Epithelial cell of esophagus (primary cell): ENCODE results near the gene ZGPAT.

Experiments
- DNase-seq: peaks from one replicate; pipeline ENCODE4 v3.0.0; 2010; ENCODE audit warnings: low read depth
- H3K4me3 ChIP-seq: 2 replicates; pipeline ENCODE4 v1.5.1; 2011; ENCODE audit warnings: mild to moderate bottlenecking, low read length, control low read depth
- TF ChIP-seq, protein P1 (sequence below): IDR thresholded peaks from 2 replicates; pipeline ENCODE4 v1.5.1; 2011; ENCODE audit warnings: low read depth, mild to moderate bottlenecking, low read length, control low read depth, inconsistent platforms; ENCODE audit not compliant: insufficient read depth; ENCODE audit errors: missing control alignments

ZGPAT gene

DNA sequence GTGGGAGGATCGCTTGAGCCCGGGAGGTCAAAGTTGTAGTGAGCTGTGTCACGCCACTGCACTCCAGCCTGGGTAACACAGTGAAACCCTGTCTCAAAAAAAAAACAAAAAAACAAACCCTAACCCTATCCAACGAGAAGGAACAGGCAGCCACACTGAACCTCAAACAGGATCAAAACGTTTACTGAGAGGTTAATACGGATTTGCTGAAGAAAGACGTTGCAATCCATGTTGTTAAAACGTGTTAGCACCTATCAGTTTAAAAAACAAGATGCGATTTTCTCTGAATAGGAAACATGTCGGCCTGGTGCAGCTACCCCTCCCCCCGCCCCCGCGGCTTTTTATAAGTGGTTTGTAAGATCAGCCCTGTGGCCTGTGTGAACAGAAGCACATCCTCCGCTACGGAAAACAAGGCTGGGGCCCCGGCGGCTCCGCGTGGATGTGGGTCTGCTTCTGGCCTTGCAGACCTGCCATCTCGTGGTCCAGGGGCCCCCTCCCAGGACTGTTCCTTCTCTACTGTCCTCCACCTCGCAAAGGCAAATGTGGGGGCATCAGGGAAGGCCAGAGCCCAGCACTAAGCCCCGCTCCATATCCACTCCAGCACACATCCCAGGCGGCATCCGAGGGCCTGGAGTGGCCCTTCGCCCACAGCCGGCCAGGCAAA is 43.1 kb downstream of the ZGPAT start:
- DNase-seq: no peak
- no peak overlapping the region for H3K4me3 ChIP-seq
- TF ChIP-seq, protein P1, sequence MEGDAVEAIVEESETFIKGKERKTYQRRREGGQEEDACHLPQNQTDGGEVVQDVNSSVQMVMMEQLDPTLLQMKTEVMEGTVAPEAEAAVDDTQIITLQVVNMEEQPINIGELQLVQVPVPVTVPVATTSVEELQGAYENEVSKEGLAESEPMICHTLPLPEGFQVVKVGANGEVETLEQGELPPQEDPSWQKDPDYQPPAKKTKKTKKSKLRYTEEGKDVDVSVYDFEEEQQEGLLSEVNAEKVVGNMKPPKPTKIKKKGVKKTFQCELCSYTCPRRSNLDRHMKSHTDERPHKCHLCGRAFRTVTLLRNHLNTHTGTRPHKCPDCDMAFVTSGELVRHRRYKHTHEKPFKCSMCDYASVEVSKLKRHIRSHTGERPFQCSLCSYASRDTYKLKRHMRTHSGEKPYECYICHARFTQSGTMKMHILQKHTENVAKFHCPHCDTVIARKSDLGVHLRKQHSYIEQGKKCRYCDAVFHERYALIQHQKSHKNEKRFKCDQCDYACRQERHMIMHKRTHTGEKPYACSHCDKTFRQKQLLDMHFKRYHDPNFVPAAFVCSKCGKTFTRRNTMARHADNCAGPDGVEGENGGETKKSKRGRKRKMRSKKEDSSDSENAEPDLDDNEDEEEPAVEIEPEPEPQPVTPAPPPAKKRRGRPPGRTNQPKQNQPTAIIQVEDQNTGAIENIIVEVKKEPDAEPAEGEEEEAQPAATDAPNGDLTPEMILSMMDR: no peak

DNA sequence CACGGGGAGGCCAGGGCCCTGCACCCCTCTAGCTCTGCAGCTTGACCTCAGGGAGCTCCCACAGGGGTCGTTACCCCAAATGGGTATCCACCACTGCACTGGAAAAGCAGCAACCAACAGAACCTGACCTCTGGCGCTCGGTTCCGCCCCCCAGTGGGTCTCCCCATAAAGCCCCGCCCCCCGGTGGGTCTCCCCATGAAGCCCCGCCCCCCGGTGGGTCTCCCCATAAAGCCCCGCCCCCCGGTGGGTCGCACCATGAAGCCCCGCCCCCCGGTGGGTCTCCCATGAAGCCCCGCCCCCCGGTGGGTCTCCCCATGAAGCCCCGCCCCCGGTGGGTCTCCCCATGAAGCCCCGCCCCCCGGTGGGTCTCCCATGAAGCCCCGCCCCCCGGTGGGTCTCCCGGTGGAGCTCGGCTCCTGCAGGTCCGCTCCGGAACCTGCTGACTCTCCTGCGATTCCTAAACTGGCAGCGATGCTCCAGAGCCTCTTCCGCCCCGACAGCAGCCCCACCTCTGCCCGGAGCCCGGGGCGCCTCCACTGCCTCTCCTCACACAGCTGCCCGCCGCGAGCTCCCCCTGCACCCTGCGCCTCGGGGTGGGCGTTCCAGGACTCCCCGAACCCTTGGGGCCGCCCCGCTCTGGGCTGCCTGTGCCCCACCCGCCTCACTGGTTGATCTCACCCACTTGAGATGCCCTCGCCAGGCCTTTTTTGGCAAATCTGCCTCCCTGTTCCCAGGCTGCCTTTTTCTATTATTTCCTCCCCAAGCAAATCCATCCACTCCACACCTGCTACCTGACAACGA is 43.8 kb downstream of the ZGPAT start:
- DNase-seq: no peak
- no peak overlapping the region for H3K4me3 ChIP-seq
- TF ChIP-seq, protein P1: no peak

DNA sequence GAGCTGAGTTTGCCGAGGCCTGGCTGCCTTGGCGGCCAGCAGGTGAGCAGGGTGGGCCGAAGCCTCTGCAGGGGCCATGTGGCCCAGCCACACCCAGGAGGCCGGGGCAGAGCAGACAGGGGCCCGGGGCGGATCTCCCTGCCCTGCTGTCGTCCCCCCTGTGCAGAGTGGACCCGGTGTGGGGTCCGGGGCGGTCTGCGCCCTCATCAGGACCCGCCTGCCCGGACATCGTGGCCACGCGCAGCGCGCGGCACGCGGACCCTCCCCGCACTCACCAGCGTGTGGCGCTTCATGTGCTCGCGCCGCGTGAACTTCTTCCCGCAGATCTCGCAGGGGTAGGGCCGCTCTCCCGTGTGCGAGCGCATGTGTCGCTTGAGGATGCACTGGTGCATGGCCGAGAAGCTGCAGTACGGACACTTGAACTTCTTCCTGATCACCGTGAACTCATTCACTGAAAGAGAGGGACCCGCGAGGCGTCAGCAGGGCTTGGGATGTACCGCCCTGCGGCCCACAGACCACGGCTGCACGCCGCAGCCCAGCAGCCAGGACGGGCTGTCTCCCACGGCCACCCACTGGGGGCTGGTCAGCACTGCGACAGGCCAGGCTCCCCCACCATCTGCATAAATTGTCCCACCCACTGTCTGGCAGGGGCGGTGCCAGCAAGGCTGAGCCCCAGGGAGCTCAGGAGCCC is 44.7 kb downstream of the ZGPAT start:
- H3K4me3 ChIP-seq: no peak overlapping the region
- TF ChIP-seq, protein P1: no peak
- no peak for DNase-seq

DNA sequence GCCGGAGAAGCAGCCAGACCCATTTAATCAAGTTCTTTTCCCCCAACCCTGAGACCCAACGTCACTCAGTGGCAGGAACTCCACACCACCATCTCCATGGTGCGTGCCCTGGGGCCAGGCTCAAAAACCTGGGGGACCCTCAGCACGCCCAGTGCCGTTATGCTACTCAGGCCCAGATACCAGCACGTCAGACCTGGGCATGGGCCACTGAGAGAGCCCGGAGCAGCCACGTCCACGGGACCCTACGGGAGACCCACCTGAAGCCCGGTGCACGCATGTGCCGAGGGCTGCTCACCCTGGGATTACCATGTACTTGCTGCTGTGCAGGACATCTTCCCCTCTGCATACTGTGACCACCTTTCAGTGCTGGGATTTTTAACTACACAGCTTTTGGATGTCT is 45.5 kb downstream of the ZGPAT start:
- H3K4me3 ChIP-seq: no peak overlapping the region
- DNase-seq: no peak
- TF ChIP-seq, protein P1: no peak

DNA sequence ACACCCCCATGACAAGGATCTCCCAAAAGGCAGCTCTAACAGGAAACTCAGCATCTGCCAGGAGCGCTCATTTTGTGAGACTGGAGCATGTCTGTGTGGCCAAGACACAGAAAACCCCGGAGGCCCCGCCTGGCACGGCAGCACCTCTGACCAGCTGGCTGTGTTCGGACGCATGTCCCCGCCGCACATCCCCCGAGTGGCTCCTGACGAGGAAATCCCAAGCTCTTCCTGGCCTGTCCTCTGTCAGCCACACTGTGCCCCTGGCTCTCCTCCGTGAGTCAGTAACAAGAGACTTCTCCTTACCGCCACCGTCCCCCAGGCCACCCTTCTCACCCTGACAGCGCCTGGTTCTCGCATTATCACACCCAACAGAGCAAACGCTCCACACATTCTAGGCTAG is 46.2 kb downstream of the ZGPAT start:
- H3K4me3 ChIP-seq: no peak overlapping the region
- DNase-seq: no peak
- TF ChIP-seq, protein P1: no peak

DNA sequence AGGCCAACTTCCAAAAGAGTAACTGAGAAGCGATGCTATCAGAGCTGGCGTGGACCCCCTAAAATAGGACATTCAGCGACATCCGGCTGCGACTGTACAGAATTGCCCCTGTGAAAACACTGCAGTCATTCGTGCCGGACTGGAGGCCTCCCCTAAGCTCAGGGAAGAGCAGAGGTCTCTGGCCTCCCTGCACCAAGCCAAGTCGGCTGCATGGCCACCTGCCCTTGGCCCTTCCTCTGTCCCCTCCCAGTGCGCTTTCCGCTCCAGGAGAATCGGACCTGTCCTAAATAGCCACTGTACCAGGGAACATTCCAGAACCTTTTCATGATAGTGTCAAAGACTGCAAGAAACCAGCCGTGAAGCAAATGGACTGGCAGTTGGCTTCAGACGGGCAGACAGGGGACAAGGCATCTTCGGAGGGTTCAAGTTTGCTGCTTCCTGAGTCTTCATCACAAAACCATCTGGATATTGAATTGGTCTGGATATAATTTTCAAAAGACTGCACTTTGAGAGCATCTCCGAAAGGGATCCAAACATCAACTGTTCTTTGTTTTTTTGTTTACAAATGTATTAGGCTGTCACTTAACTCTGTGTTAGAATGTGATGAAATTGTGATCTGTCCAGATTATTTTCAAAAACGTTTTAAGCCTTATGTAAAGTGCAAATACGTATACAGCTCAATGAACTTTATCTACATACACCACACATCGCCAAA is 48.3 kb downstream of the ZGPAT start:
- TF ChIP-seq, protein P1: no peak
- H3K4me3 ChIP-seq: no peak overlapping the region
- DNase-seq: no peak
